Measurements from ENCODE around the gene PIK3AP1.

The PIK3AP1 gene

GRCh38 chr10:96642530-96642929, 77.8 kb downstream of the PIK3AP1 start:
- no peak for DNase-seq (ENCODE audit: low read depth)

DNA sequence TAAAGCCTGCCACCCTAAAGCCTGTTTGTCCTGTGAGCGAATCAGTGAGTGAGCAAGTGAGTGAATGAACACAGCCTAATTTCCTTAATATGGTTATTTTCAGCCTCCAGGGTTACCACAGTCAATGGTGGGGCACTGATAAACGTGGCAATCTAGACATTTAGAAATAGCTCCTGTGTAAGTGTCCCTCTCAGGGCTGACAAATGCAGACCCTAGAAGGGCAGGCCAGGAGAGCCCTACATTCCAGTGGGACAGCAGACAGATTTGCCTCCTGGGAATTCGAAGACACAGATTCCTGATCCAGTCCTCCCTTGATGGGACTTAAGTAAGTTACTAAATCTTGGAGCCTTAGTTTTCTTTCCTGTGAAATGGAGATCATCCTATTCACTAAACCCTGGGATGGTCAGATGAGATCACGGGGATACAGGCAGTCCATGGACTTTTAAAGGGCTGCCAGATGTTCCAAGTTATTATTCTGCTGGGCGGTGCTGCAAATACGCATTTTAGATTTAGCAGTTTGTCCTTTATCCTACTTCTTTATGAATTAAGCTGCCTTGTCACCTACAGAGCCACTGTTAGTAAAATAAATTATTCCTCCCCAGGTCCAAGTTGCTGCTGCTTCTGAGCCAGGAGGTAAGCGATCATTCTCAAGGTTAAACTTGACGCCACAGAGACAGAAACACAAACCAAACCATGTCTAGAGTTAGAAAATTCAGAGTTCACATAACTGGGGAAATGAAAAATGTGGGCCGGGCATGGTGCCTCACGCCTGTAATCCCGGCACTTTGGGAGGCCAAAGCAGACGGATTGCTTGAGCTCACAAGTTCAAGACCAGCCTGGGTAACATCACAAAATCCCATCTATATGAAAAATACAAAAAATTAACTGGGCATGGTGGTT, 78.7 kb downstream of the PIK3AP1 start:
- DNase-seq (ENCODE audit: low read depth): no peak

DNA sequence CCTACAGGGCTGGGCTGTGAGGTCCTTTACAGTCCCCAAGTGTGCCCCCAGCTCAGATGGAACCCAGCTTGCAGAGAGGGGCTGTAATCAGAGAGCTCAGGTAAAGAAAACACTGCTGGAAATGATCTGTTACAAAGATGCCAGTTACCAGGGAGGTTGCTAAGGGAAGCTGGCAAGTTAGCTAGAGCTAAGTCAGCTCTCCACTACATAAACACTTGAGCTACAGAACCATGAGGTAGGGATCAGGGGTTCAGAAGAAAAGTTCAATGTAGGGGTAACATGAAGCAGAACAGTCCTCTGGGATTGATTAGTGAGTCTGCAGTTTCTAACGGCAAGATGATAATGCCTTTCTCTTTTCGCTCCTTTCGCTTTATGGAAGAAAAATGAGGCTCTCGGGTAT, 80.4 kb downstream of the PIK3AP1 start:
- DNase-seq (ENCODE audit: low read depth): no peak

- DNase-seq (ENCODE audit: low read depth): no peak
These were observed 81.6 kb downstream of the PIK3AP1 start for GRCh38 chr10:96638696-96639095.

GRCh38 chr10:96638120-96638519, 82.2 kb downstream of the PIK3AP1 start:
- no peak for DNase-seq (ENCODE audit: low read depth)

DNA sequence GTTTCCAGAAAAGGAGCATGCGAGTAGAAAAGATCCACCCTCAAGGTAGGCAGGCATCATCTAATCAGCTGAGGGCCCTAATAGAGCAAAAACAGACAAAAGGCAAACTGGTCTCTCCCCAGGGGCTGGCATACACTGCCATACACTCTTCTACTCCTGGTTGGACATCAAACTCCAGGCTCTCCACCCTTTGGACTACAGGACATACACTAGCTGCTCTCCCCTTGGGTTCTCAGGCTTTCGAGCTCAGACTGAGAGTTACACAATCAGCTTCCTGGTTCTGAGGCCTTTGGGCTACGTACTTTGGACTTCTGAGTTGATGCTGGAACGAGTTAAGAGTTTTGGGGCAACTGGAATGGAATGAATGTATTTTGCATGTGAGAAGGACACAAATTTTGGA, 82.6 kb downstream of the PIK3AP1 start:
- DNase-seq (ENCODE audit: low read depth): no peak

GRCh38 chr10:96636551-96636950, 83.8 kb downstream of the PIK3AP1 start:
- no peak for DNase-seq (ENCODE audit: low read depth)

DNA sequence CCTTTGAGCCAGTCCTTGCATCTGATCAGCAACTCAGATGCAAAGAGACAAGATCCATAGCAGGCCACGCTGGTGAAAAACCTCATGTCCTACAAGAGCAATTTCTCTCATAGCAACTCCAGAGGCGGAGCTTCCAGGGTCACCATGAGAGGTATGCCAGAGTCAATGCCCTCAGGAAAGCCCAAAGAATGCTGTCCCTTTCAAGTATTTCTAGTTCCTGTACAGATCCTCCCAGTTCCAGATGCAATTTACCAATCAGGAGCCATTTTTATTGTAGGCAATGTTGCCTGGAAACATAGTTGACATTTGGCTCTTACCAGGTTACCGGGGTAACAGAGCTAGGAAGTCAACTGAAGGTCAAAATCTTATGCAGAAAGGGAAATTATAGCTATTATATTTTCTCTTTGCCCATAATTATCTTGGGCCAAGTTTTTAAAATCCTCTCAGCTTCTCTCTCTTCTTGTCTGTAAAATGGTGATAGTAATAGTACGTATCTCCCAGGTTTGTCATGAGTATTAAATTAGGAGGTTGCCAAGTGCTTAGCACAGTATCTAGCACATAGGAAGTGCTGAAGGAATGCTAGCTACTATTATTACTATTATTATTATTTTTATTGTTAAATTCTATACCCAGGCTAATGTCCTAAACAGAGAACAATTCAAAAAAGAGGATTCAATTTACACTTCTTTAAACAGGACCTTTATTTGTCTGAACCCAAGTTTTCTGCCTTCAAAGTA, 87.2 kb downstream of the PIK3AP1 start:
- DNase-seq (ENCODE audit: low read depth): no peak

DNA sequence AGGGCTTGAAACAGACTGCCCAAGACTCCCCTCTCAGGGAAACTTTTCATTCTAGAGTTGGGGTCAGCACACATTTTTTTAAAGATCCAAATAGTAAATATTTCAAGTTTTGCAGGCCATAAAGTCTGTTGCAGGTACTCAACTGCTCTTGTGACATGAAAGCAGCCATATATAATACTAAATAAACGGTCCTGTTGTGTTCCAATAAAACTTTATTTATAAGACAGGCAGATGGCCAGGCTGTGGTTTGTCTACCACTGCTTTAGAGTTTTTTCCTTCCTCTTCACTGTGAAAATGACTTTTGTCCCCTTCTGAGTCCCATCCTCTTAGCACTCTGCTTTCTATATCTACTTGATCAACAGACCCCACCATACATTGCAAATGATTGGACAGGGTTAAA, 93.0 kb downstream of the PIK3AP1 start:
- no peak for DNase-seq (ENCODE audit: low read depth)

- DNase-seq (ENCODE audit: low read depth): no peak
These were observed 93.5 kb downstream of the PIK3AP1 start for GRCh38 chr10:96626795-96627194.

DNA sequence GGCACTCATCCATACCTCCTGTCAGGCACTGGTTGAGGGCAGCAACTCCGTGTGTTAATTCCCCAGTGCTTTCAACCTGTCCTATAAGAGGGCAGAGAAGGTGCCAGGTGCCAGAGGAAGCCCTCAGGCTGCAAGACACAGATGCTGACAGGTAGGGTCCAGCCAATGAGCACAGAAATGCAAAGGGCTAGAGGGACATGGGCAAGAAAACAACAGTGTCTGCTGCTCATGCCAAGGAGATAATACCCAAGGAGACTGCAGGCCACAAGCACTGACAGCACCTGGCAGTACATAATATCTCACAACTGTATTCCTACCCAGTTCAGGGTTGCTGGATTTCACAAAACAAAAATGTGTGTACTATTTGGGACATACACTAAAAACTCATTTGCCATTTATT, 95.1 kb downstream of the PIK3AP1 start:
- DNase-seq (ENCODE audit: low read depth): no peak

GRCh38 chr10:96622013-96622787, 98.1 kb downstream of the PIK3AP1 start:
- DNase-seq (ENCODE audit: low read depth): no peak

DNA sequence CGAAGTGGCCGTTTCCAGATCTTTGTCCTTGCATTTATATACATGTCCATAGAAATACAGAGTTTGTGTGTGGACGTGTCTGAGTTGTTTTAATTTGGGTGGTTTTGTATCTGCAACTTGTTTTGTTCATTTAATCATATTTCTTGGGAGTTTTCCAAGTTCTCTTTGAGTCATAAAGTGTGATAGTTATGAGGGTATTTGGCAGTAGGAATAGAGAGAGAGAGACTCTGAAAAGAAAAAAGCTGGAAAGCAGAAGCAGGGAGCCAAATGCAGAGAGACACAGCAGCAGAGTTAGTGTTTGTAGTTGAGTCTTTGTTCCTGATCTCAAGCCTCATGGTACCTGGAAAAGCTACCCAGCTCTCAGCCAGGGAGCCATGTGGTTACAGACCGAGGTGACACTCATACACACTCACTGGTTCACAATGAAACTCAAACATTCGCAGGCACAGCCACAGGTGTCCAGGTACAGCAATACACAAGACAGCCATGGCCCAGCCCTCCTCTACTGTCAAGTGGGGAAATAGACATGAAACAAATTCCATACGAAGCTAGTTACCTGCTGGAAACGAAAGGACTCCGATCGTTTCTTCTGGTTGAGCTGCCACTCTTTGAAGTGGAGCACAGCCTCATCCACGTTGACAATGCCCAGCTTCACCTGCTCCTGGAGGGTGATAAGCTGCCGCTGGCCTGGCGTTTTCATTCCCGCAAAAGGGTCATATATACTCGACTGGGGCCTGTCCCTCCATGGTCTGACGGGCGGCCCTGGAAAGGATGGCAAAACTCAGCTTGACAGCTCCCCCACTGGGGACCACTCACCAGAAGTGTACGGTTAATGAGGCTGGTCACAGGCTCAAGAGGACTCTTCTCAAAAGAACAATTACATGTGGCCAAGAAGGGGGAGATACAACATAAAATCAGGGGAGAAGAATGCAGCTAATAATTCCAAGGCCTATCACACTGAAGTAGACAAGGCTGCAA, 100.2 kb downstream of the PIK3AP1 start:
- no peak for DNase-seq (ENCODE audit: low read depth)

DNA sequence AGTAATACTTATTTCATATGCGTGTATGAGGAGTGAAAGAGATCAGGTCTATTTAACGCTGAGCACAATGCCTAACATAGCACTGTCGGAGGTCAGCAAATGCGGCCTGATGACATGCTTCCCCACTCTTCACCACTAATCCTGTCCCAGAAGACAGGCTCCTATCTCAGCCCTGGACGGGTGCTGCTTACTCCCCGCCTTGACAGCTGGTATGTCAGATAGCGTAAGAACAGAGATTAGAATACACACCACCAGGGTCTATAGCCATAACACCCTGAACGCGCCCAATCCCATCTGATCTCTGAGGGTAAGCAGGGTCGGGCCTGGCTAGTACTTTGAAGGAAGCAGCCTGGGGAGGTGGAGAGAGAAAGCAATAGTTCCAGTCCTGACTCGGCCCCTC, 101.2 kb downstream of the PIK3AP1 start:
- no peak for DNase-seq (ENCODE audit: low read depth)

GRCh38 chr10:96618653-96619052, 101.7 kb downstream of the PIK3AP1 start:
- DNase-seq (ENCODE audit: low read depth): no peak

DNA sequence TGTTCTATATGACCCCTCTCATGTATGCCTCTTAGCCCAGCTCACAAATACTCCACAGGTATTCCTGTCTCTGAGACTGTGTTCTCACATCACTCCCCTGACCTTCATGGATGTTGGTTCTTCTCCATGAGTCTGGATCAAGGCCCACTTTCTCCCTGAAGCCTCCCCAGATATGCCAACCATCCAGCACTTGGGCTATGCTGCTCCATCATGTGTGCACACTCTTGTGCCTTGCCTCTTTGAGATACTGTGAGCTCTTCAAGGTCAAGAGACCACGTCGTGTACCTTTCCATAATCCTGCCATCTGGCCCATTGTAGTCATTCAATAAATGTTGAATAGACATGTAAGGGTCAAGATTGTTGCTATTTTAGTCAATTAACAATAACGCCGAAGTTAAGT, 103.4 kb downstream of the PIK3AP1 start:
- no peak for DNase-seq (ENCODE audit: low read depth)

GRCh38 chr10:96614515-96614914, 105.8 kb downstream of the PIK3AP1 start:
- DNase-seq (ENCODE audit: low read depth): no peak

- DNase-seq (ENCODE audit: low read depth): no peak
These were observed 106.7 kb downstream of the PIK3AP1 start for GRCh38 chr10:96613576-96613975.

DNA sequence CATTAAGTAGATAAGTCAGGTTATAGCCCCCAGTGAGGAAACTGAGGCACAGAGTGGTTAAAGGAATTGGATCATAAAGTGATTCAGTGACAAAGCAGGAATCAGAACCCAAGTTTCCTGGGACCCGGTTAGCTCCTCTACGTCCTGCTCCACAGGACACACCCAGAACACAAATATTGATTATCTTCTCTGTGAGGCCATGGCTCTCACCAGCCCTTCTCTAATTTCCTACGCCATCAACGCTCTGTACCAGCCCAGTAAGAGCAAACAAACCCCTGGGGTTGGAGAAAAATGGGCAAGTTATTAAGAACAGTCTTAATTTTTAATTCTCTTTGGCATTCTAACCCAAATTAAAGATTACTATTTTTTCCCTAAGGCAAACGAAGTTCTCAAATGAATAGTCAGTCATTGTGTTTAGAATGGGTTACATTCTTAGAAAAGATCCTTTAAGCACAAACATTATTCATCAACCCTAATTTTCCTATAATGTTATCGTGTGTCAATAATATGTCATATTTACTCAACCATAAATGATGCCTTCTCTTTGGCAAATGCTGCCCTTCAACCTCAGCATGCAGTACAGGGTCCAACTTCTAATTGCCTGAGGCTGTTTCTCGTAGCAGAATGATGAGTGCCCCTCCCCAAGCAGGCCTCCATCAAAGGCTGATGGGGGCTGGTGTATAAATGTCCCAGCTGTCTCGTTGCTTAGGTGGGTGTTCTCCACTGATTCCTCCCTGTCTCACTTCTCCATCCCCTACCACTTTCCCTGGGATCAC, 108.1 kb downstream of the PIK3AP1 start:
- DNase-seq (ENCODE audit: low read depth): no peak

GRCh38 chr10:96610817-96611216, 109.5 kb downstream of the PIK3AP1 start:
- DNase-seq (ENCODE audit: low read depth): no peak

DNA sequence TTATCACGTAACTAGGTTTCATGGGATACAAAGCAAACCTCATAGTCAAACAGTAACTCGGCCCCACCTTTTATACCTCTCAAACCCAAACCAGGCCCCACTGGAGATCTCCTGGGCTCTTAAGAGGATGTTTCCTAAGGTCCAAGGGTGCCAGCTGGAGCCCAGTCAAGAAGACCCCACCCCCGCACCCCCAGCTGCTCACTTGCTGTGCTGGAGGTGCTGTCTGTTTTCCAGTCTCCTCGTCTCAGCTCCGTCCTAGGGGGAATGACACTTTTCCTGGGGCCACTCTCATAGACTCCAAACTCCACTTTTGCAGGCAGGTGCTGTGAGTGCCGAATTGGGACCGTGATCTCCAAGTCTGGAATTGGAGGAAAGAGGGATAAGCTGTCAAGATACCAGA, 110.8 kb downstream of the PIK3AP1 start:
- no peak for DNase-seq (ENCODE audit: low read depth)

Data from stimulated activated CD8-positive, alpha-beta memory T cell treated with anti-CD3 and anti-CD28 coated beads, Interleukin-12 subunit alpha, Interleukin-12 subunit beta, amount 100 ng/mL, for 1 hour (primary cell).